NT2/D1 (cell line): ENCODE measurements around the gene CCDC159.

Experiments used
- DNase-seq: peaks from one replicate; pipeline ENCODE4 v3.0.0-alpha.2; 2011; ENCODE audit warnings: low read depth, low spot score
- H3K27me3 ChIP-seq: 2 replicates; pipeline ENCODE4 v1.6.0; 2011; ENCODE audit warnings: mild to moderate bottlenecking; ENCODE audit not compliant: insufficient read length, insufficient read depth
- H3K36me3 ChIP-seq: 2 replicates; pipeline ENCODE4 v1.6.1; 2011; ENCODE audit warnings: mild to moderate bottlenecking, low read length, mixed read lengths; ENCODE audit not compliant: insufficient read depth, insufficient read length
- H3K4me1 ChIP-seq: 2 replicates; pipeline ENCODE4 v1.5.1; 2011; ENCODE audit not compliant: insufficient read depth, insufficient read length
- H3K4me3 ChIP-seq: 2 replicates; pipeline ENCODE4 v1.5.1; 2011; ENCODE audit warnings: low read depth; ENCODE audit not compliant: insufficient read length
- H3K9ac ChIP-seq: 2 replicates; pipeline ENCODE4 v1.6.0; 2011; ENCODE audit warnings: low read depth; ENCODE audit not compliant: insufficient read length
- H3K9me3 ChIP-seq: 2 replicates; pipeline ENCODE4 v1.5.1; 2011; ENCODE audit warnings: mild to moderate bottlenecking, low read length; ENCODE audit not compliant: insufficient read depth
- SUZ12 ChIP-seq: IDR thresholded peaks from 2 replicates; pipeline ENCODE4 v1.6.1; 2011; ENCODE audit not compliant: insufficient read length, insufficient read depth; ENCODE audit errors: extremely low read depth
- YY1 ChIP-seq: IDR thresholded peaks from 2 replicates; pipeline ENCODE4 v1.6.1; 2011; ENCODE audit not compliant: insufficient read length, insufficient read depth
- ZNF274 ChIP-seq: IDR thresholded peaks from 2 replicates; pipeline ENCODE4 v1.6.1; 2011; ENCODE audit warnings: mild to moderate bottlenecking, low read depth, low read length

Gene CCDC159

DNA sequence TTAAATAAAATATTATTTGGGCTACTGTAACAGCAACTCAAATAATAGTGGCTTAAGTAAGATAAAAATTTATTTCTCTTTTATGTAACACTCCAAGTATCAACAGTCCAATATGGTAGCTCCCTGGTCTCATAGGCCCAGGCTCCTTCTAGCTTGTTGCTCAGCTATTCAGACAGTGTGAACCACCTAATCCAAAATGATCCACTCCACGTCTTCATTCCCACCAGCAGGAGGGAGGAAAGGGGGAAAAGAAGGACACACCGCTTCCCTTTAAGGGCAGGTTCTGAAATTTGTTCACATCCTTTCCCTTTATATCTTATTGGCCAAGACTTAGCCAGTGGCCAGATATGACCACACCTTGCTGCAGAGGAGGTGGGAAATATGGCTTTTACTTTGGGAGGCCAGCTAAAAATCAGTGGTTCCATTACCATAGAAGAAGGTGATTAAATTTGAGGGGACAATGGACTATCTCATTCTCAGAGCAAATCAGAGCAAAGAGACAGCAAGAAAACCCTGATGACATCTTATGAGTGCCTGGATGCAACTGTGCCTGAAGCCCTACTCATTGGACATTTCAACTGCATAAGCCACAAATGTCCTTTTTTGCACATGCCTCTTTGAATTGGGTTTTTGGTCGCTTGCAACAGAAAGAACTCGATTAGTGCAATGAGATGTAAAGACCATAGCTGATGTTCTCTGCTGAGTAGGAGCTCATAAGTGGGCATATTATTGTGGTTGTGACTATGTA, 44.8 kb downstream of the CCDC159 start:
- no peak for TF ChIP-seq SUZ12
- TF ChIP-seq ZNF274, result no peak
- no peak for TF ChIP-seq YY1
- Histone ChIP-seq H3K9me3 (peaks cover 4% of the 10 kb centered on the region; the same call in 1 of the 2 replicates), H3K4me1 (no peaks in the 10 kb centered on the region), H3K27me3 (no peaks in the 10 kb centered on the region), H3K36me3 (no peaks in the 10 kb centered on the region), H3K9ac (no peak overlapping the region), H3K4me3 (no peak overlapping the region)
- no peak for DNase-seq

GRCh38 chr19:11397089-11397610, 50.8 kb downstream of the CCDC159 start:
- TF ChIP-seq SUZ12 (no peak), YY1 (no peak), ZNF274 (no peak)
- H3K27me3 ChIP-seq, result no peaks in the 10 kb centered on the region
- no peaks in the 10 kb centered on the region for H3K9me3 ChIP-seq
- H3K9ac ChIP-seq, result peak overlapping the region; percentile 38
- no peaks in the 10 kb centered on the region for H3K36me3 ChIP-seq
- H3K4me1 ChIP-seq, result peaks cover 4% of the 10 kb centered on the region
- no peak overlapping the region for H3K4me3 ChIP-seq
- no peak for DNase-seq

GRCh38 chr19:11399667-11400066, 53.3 kb downstream of the CCDC159 start:
- Histone ChIP-seq H3K9me3 (no peaks in the 10 kb centered on the region), H3K27me3 (no peaks in the 10 kb centered on the region)
- TF ChIP-seq YY1, result no peak
- no peak for TF ChIP-seq ZNF274
- TF ChIP-seq SUZ12, result no peak

DNA sequence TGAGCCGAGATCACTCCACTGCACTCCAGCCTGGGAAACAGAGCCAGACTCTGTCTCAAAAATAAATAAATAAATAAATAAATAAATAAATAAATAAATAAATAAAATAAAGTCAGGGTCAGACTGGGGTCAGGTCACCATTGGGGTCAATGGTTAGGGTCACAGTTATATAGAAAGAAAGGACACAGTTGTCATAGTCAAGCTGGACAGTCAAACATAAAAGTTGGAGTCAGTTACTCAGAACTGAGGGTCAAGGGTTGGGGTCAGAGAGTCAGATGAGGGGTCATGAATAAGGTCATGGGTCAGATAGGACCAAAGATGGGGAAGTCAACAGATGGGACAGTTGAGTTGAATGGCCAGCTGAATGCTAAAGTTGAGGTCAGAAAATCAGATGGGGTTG, 54.5 kb downstream of the CCDC159 start:
- H3K36me3 ChIP-seq, result no peaks in the 10 kb centered on the region
- H3K4me1 ChIP-seq, result peaks cover 4% of the 10 kb centered on the region
- no peak for TF ChIP-seq SUZ12
- no peak for TF ChIP-seq ZNF274
- TF ChIP-seq YY1, result no peak
- no peaks in the 10 kb centered on the region for H3K27me3 ChIP-seq
- H3K4me3 ChIP-seq, result no peak overlapping the region
- DNase-seq, result no peak
- no peaks in the 10 kb centered on the region for H3K9me3 ChIP-seq
- no peak overlapping the region for H3K9ac ChIP-seq

More at GRCh38 chr19:11399667-11400066, 53.3 kb downstream of the CCDC159 start:
- Histone ChIP-seq H3K36me3 (no peaks in the 10 kb centered on the region), H3K9ac (no peak overlapping the region), H3K4me3 (no peak overlapping the region), H3K4me1 (peaks cover 4% of the 10 kb centered on the region)
- DNase-seq, result no peak

GRCh38 chr19:11401808-11402543, 55.7 kb downstream of the CCDC159 start:
- Histone ChIP-seq H3K36me3 (no peaks in the 10 kb centered on the region), H3K27me3 (peaks cover 2% of the 10 kb centered on the region), H3K9me3 (no peaks in the 10 kb centered on the region), H3K4me3 (no peak overlapping the region), H3K9ac (no peak overlapping the region), H3K4me1 (peaks cover 5% of the 10 kb centered on the region)
- TF ChIP-seq ZNF274 (no peak), SUZ12 (no peak), YY1 (no peak)
- no peak for DNase-seq
